Mucosa of rectum (tissue), 2 donors: ENCODE measurements around the gene HS3ST6.

ENCODE experiments used
- H3K27ac ChIP-seq, 2 donors: one replicate each; pipeline ENCODE4 v1.7.0; 2013; ENCODE audit warnings: inconsistent platforms in 2 of 2, low read depth in 2 of 2, low read length in 2 of 2
- H3K27me3 ChIP-seq, 2 donors: one replicate each; pipeline ENCODE4 v1.7.0; 2013; ENCODE audit warnings: low read length in 2 of 2; ENCODE audit not compliant: control insufficient read depth in 2 of 2, insufficient read depth in 2 of 2
- H3K36me3 ChIP-seq, 2 donors: one replicate each; pipeline ENCODE4 v1.7.0; 2013; ENCODE audit warnings: low read length in 2 of 2; ENCODE audit not compliant: control insufficient read depth in 2 of 2, insufficient read depth in 2 of 2
- H3K4me1 ChIP-seq, 2 donors: one replicate each; pipeline ENCODE4 v1.7.0; 2013; ENCODE audit warnings: low read length in 2 of 2, mild to moderate bottlenecking in 1 of 2; ENCODE audit not compliant: control insufficient read depth in 2 of 2, insufficient read depth in 2 of 2
- H3K4me3 ChIP-seq, 2 donors: one replicate each; pipeline ENCODE4 v1.7.0; 2013; ENCODE audit warnings: low read length in 2 of 2
- H3K9ac ChIP-seq, 2 donors: one replicate each; pipeline ENCODE4 v1.7.0; 2013; ENCODE audit warnings: low read length in 2 of 2, low read depth in 1 of 2, mild to moderate bottlenecking in 1 of 2
- H3K9me3 ChIP-seq, 2 donors: one replicate each; pipeline ENCODE4 v1.7.0; 2013; ENCODE audit warnings: low read length in 2 of 2; ENCODE audit not compliant: control insufficient read depth in 2 of 2
- donor health status: healthy.
- donor health status: Normal muscosa, but diverticular disease.

HS3ST6 gene

DNA sequence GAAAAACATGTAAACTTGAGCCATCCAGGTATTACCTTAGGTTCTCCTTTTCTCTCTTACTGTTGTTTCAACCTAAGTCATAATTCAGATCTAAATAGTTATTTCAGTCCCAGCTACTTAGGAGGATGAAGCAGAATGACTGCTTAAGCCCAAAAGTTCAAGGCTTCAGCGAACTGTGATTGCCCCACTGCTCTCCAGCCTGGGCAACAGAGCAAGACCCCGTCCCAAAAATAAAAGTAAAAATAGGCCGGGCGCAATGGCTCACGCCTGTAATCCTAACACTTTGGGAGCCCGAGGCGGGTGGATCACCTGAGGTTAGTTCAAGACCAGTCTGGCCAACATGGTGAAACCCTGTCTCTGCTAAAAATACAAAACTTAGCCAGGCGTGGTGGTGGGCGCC lies 55.8 kb downstream of the HS3ST6 start:
- Histone ChIP-seq H3K27ac (no peak overlapping the region), H3K9ac (no peak overlapping the region), H3K36me3 (no peaks in the 10 kb centered on the region), H3K27me3 (peaks cover 6 to 9% of the 10 kb centered on the region in 2 donors), H3K9me3 (no peaks in the 10 kb centered on the region), H3K4me1 (peaks cover 0 to 6% of the 10 kb centered on the region in 2 donors), H3K4me3 (no peak overlapping the region)

DNA sequence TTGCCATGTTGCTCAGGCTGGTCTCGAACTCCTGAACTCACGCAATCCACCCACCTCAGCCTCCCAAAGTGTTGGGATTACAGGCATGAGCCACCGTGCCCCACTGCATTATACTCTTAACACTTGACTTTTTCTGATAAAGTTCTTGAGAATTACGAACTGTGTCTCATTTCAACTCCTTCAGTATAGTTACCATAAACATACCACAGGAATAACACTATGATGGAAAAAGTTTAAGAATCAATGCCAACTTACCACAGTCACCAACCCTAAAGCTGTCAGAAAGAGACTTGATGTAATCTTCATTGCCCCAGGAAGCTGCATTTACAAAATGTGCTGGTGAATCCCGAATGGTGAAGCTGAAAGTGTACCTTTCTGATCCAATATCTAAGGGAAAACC lies 56.5 kb downstream of the HS3ST6 start:
- H3K27ac ChIP-seq = no peak overlapping the region
- no peak overlapping the region for H3K4me3 ChIP-seq
- no peaks in the 10 kb centered on the region for H3K36me3 ChIP-seq
- peaks cover 9 to 14% of the 10 kb centered on the region in 2 donors for H3K27me3 ChIP-seq
- no peaks in the 10 kb centered on the region for H3K9me3 ChIP-seq
- H3K4me1 ChIP-seq = peaks cover 0 to 6% of the 10 kb centered on the region in 2 donors
- H3K9ac ChIP-seq = no peak overlapping the region
